A549 (cell line): Measurements from ENCODE around the gene C10orf88. TPM values are rescaled to one million over a fixed set of nuclear protein-coding genes. Genes with fewer than 3 reads are reported as not detected.
A peak's percentile ranks its signal among the peaks of the same experiment; 100 is the strongest.

Experiments used
- ATAC-seq, 2 experiments: fragments of 200-7000 bp in 1 of 2; fragments of >200 bp in 1 of 2; cut with Nextera tagmentation in 1 of 2; cut with Tn5 transposase in 1 of 2; 3 replicates each; pipeline versions ENCODE4 v1.8.0 to v1.9.1; 2018 to 2020; ENCODE audit warnings: mild to moderate bottlenecking in 1 of 2, moderate library complexity in 1 of 2
- CTCF ChIA-PET: fragments of 300-600 bp; sonication (Branson Sonifier 250); formaldehyde crosslinking; extraction: SDS; loops from one replicate; lab custom pipeline; 2021; ENCODE audit warnings: antibody characterized with exemption, inconsistent platforms; lab: Yijun Ruan, JAX
- POLR2A ChIA-PET: fragments of 350-600 bp; formaldehyde crosslinking; extraction: SDS; loops from one replicate; lab custom pipeline; 2021; ENCODE audit warnings: antibody characterized with exemption, inconsistent platforms; lab: Yijun Ruan, JAX
- DNase-seq, 2 experiments: peaks; one replicate each; pipeline versions ENCODE4 v3.0.0 to v3.0.0-alpha.2; 2011 to 2016; ENCODE audit warnings: low read depth in 1 of 2, low spot score in 1 of 2
- FAIRE-seq: peaks from 2 replicates; lab custom pipeline; 2011; peaks lifted over from hg19 to GRCh38; lab: Jason Lieb, UNC
- H3K27ac ChIP-seq, 2 experiments: fragments of >200 bp; sonication (Bioruptor Twin); formaldehyde crosslinking; 3 replicates each; pipeline ENCODE4 v1.5.1; 2016 to 2017
- H3K4me1 ChIP-seq: fragments of >200 bp; sonication (Bioruptor Twin); formaldehyde crosslinking; 3 replicates; pipeline ENCODE4 v1.6.1; 2016
- H3K4me2 ChIP-seq: fragments of >200 bp; sonication (Bioruptor Twin); formaldehyde crosslinking; 3 replicates; pipeline ENCODE4 v1.6.1; 2016
- H3K4me3 ChIP-seq: fragments of >200 bp; sonication (Bioruptor Twin); formaldehyde crosslinking; 3 replicates; pipeline ENCODE4 v1.5.1; 2016
- H3K9me3 ChIP-seq: fragments of >200 bp; sonication (Bioruptor Twin); formaldehyde crosslinking; 3 replicates; pipeline ENCODE4 v1.6.1; 2016
- BHLHE40 ChIP-seq: IDR thresholded peaks from 2 replicates; pipeline ENCODE4 v1.6.1; 2012; ENCODE audit warnings: low read depth, low read length, inconsistent platforms
- CBX2 ChIP-seq: fragments of 200-600 bp; sonication (generic); IDR thresholded peaks from 2 replicates; pipeline ENCODE4 v1.6.1; 2016; ENCODE audit warnings: low read depth, mild to moderate bottlenecking, borderline replicate concordance
- CEBPB ChIP-seq, 2 experiments: fragments of >200 bp in 1 of 2; sonication (Bioruptor Twin) in 1 of 2; formaldehyde crosslinking in 1 of 2; IDR thresholded peaks; 2 replicates each; pipeline ENCODE4 v1.6.1; 2012 to 2016
- CTCF ChIP-seq: fragments of >200 bp; sonication (Bioruptor Twin); formaldehyde crosslinking; IDR thresholded peaks from 3 replicates; pipeline ENCODE4 v1.5.1; 2016
- E2F6 ChIP-seq: IDR thresholded peaks from 2 replicates; pipeline ENCODE4 v1.6.1; 2012; ENCODE audit warnings: low read depth, borderline replicate concordance
- EHF ChIP-seq: fragments of 250-450 bp; sonication (Bioruptor Pico); IDR thresholded peaks from 2 replicates; pipeline ENCODE4 v1.5.0; 2020; ENCODE audit warnings: mild to moderate bottlenecking
- EHMT2 ChIP-seq: fragments of 200-600 bp; sonication (generic); IDR thresholded peaks from 2 replicates; pipeline ENCODE4 v1.6.1; 2016; ENCODE audit warnings: antibody characterized with exemption, low read depth, mild to moderate bottlenecking, moderate library complexity
- FOSL2 ChIP-seq, 2 experiments: fragments of 450-650 bp in 1 of 2; fragments of >200 bp in 1 of 2; sonication (Bioruptor Twin) in 1 of 2; formaldehyde crosslinking; IDR thresholded peaks; 2 replicates each; pipeline versions ENCODE4 v1.5.0 to v1.6.1; 2016 to 2020; ENCODE audit warnings: mild to moderate bottlenecking in 1 of 2, moderate library complexity in 1 of 2
- FOXS1 ChIP-seq: fragments of 250-450 bp; sonication (Bioruptor Pico); IDR thresholded peaks from 2 replicates; pipeline ENCODE4 v1.5.0; 2020; ENCODE audit warnings: mild to moderate bottlenecking, moderate library complexity
- HES2 ChIP-seq: fragments of >200 bp; sonication (Bioruptor Twin); formaldehyde crosslinking; IDR thresholded peaks from 2 replicates; pipeline ENCODE4 v1.6.1; 2016
- HEYL ChIP-seq: fragments of 250-450 bp; sonication (Bioruptor Pico); IDR thresholded peaks from 2 replicates; pipeline ENCODE4 v1.8.0; 2021; ENCODE audit warnings: mild to moderate bottlenecking, moderate library complexity
- KDM5A ChIP-seq: fragments of 200-600 bp; sonication (generic); IDR thresholded peaks from 2 replicates; pipeline ENCODE4 v1.6.1; 2016; ENCODE audit warnings: antibody characterized with exemption, mild to moderate bottlenecking
- MAX ChIP-seq: IDR thresholded peaks from 2 replicates; pipeline ENCODE4 v1.6.1; 2012
- MAZ ChIP-seq: fragments of 150-350 bp; IDR thresholded peaks from 2 replicates; pipeline ENCODE4 v1.6.1; 2014; ENCODE audit warnings: antibody characterized with exemption, low read depth, low read length, borderline replicate concordance
- MYC ChIP-seq: IDR thresholded peaks from 2 replicates; pipeline ENCODE4 v1.6.1; 2012; ENCODE audit warnings: mild to moderate bottlenecking, inconsistent platforms, low read length, improper control_type of control experiment, borderline replicate concordance
- NR3C1 ChIP-seq: fragments of >200 bp; sonication (Bioruptor Twin); formaldehyde crosslinking; IDR thresholded peaks from 3 replicates; pipeline ENCODE4 v1.6.1; 2017
- PHF8 ChIP-seq: fragments of 200-600 bp; sonication (generic); IDR thresholded peaks from 2 replicates; pipeline ENCODE4 v1.6.1; 2016; ENCODE audit warnings: low read depth, mild to moderate bottlenecking, antibody characterized with exemption, moderate library complexity, borderline replicate concordance
- POLR2A ChIP-seq: IDR thresholded peaks from 2 replicates; pipeline ENCODE4 v1.6.1; 2012; ENCODE audit warnings: mild to moderate bottlenecking, low read length
- POLR2AphosphoS2 ChIP-seq: conservative IDR thresholded peaks from 2 replicates; pipeline ENCODE4 v1.6.1; 2012; ENCODE audit warnings: low read length, improper control_type of control experiment, inconsistent platforms
- RAD21 ChIP-seq, 2 experiments: fragments of >200 bp in 1 of 2; sonication (Bioruptor Twin) in 1 of 2; formaldehyde crosslinking in 1 of 2; IDR thresholded peaks in 1 of 2; conservative IDR thresholded peaks in 1 of 2; 2 replicates in 1 of 2; 3 replicates in 1 of 2; pipeline ENCODE4 v1.6.1; 2012 to 2018; ENCODE audit warnings: inconsistent platforms in 1 of 2
- RCOR1 ChIP-seq: fragments of 150-350 bp; IDR thresholded peaks from 2 replicates; pipeline ENCODE4 v1.6.1; 2014; ENCODE audit warnings: antibody characterized with exemption, low read length, low read depth
- RFX5 ChIP-seq: fragments of 450-650 bp; IDR thresholded peaks from 2 replicates; pipeline ENCODE4 v1.7.1; 2014; ENCODE audit warnings: antibody characterized with exemption, mild to moderate bottlenecking, moderate library complexity
- SMC3 ChIP-seq: fragments of >200 bp; sonication (Bioruptor Twin); formaldehyde crosslinking; IDR thresholded peaks from 3 replicates; pipeline ENCODE4 v1.6.1; 2018; ENCODE audit warnings: inconsistent platforms
- TP53 ChIP-seq: fragments of 250-450 bp; sonication (Bioruptor Pico); IDR thresholded peaks from 2 replicates; pipeline ENCODE4 v1.5.0; 2021; ENCODE audit warnings: mild to moderate bottlenecking, moderate library complexity
- ZC3H11A ChIP-seq: fragments of 450-650 bp; IDR thresholded peaks from 2 replicates; pipeline ENCODE4 v1.6.1; 2014; ENCODE audit warnings: antibody characterized with exemption, mild to moderate bottlenecking
- ZNF302 ChIP-seq: fragments of 250-450 bp; sonication (Bioruptor Pico); IDR thresholded peaks from 2 replicates; pipeline ENCODE4 v1.9.0; 2021; ENCODE audit warnings: inconsistent platforms, mild to moderate bottlenecking, moderate library complexity
- WGBS: methylation state at CpG from one replicate; pipeline ENCODE4 v1.1.6; 2017; ENCODE audit errors: missing lambda C conversion rate; 5-methylcytosine and 5-hydroxymethylcytosine counted together
- polyA plus RNA-seq, 4 experiments: library from polyadenylated mRNA; depleted of rRNA in 3 of 4; stranded (reverse); fragments of >200 nt; fragmentation: RNase III in 1 of 4; extraction: RNeasy Plus Mini Kit Qiagen cat#74134 plus additional on column Dnase treatment in 1 of 4; gene quantifications; 2 replicates in 3 of 4; 3 replicates in 1 of 4; pipeline ENCODE4 v1.2.3, GENCODE V29; 2011 to 2017
- TF ChIP-seq, protein P1 (sequence below): fragments of 250-450 bp; sonication (Bioruptor Pico); IDR thresholded peaks from 2 replicates; pipeline ENCODE4 v1.5.0; 2020; ENCODE audit warnings: low read depth, mild to moderate bottlenecking, moderate library complexity
- TF ChIP-seq, protein P2 (sequence below): fragments of >200 bp; sonication (Bioruptor Twin); formaldehyde crosslinking; IDR thresholded peaks from 3 replicates; pipeline ENCODE4 v1.6.1; 2016

C10orf88 gene
- polyA plus RNA-seq, 2 of the 4 experiments (the other 2 are of a cell fraction) = 11.0 to 11.9 TPM

GRCh38 chr10:122981066-122981464, 27.0 kb upstream of the C10orf88 start:
- ChIA-PET CTCF (interaction anchor here (0.6 to 3.0 kb wide), 14 partner anchors 8 to 153 kb away, joined by 3 to 21 read pairs (median 6); partner anchors contain the start of gene FAM24A), POLR2A (interaction anchor here (0.6 to 2.0 kb wide), 10 partner anchors 9 to 29 kb away, joined by 3 to 27 read pairs (median 4); partner anchors contain the start of genes ACADSB, C10orf88 and IKZF5)
- Histone ChIP-seq H3K4me1 (0 out of 3 replicates have a peak, but pooled peaks cover 4% of the 10 kb centered on the region), H3K4me2 (peak overlapping the region; percentile 83), H3K9me3 (no peaks in the 10 kb centered on the region), H3K27ac (peak overlapping the region; percentile 88 to 98), H3K4me3 (peak overlapping the region; percentile 48)
- FAIRE-seq = no peak
- WGBS = 13% methylated on average over 4 of the region's 4 CpGs
- peak; percentile 81 to 83 for ATAC-seq
- no peak for TF ChIP-seq NR3C1
- TF ChIP-seq RAD21 (conservative IDR thresholded peaks at IDR 0.05 in 1 of 2, IDR thresholded peaks at IDR 0.05 in 1 of 2) = peak in 1 of 2 experiments; percentile 15; a peak in 1 of 5 replicates
- peak; percentile 33; the same call in 2 of the 3 replicates for TF ChIP-seq CTCF
- peak; percentile 57 to 67 for DNase-seq

- Histone ChIP-seq H3K4me1 (0 out of 3 replicates have a peak, but pooled peaks cover 4% of the 10 kb centered on the region), H3K4me2 (peak within 1 kb of the TSS; percentile 83), H3K4me3 (peak within 1 kb of the TSS; percentile 48), H3K27ac (peak within 1 kb of the TSS; percentile 88 to 98), H3K9me3 (no peaks in the 10 kb centered on the region)
- ChIA-PET CTCF (interaction anchor here (0.6 to 3.0 kb wide), 17 partner anchors 9 to 159 kb away, joined by 3 to 21 read pairs (median 5); partner anchors contain the start of gene FAM24A), POLR2A (interaction anchor here (0.6 to 2.0 kb wide), 14 partner anchors 10 to 1745 kb away, joined by 3 to 27 read pairs (median 3); partner anchors contain the start of genes ACADSB, C10orf88 and IKZF5)
- FAIRE-seq = no peak
- WGBS = under 1% methylated on average over 29 of the region's 73 CpGs
- peak; percentile 91 to 94 for DNase-seq
- ATAC-seq = peak; percentile 96 to 98
- TF ChIP-seq CEBPB (IDR thresholded peaks at IDR 0.05) = 0 out of 4 replicates have a peak, but pooled peaks of 1 of the 2 experiments have one; percentile 13
- peak; percentile 47; the same call in 1 of the 2 replicates for TF ChIP-seq KDM5A
- no peak for TF ChIP-seq ZC3H11A
- TF ChIP-seq TP53 (CRISPR knock-in tag) = no peak
- TF ChIP-seq PHF8 = peak; percentile 96
- no peak for TF ChIP-seq FOSL2 (IDR thresholded peaks at IDR 0.05)
- TF ChIP-seq FOSL2 (CRISPR knock-in tag; IDR thresholded peaks at IDR 0.05) = peak; percentile 85
- TF ChIP-seq RAD21 (conservative IDR thresholded peaks at IDR 0.05 in 1 of 2, IDR thresholded peaks at IDR 0.05 in 1 of 2) = peak in 1 of 2 experiments; percentile 14; a peak in 2 of 5 replicates
- no peak for TF ChIP-seq ZNF302 (CRISPR knock-in tag)
- no peak for TF ChIP-seq RCOR1
- no peak for TF ChIP-seq HEYL (CRISPR knock-in tag)
- peak; percentile 42; the same call in 1 of the 2 replicates for TF ChIP-seq MYC
- peak; percentile 92 for TF ChIP-seq MAX
- no peak for TF ChIP-seq CBX2
- 0 out of 2 replicates have a peak, but pooled peaks have one; percentile 46 for TF ChIP-seq RFX5
- TF ChIP-seq, protein P1, sequence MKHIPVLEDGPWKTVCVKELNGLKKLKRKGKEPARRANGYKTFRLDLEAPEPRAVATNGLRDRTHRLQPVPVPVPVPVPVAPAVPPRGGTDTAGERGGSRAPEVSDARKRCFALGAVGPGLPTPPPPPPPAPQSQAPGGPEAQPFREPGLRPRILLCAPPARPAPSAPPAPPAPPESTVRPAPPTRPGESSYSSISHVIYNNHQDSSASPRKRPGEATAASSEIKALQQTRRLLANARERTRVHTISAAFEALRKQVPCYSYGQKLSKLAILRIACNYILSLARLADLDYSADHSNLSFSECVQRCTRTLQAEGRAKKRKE = no peak
- TF ChIP-seq HES2 = no peak
- peak; percentile 85 for TF ChIP-seq E2F6
- TF ChIP-seq POLR2A = peak; percentile 62
- TF ChIP-seq EHF (CRISPR knock-in tag) = no peak
- no peak for TF ChIP-seq EHMT2
- TF ChIP-seq, protein P2, sequence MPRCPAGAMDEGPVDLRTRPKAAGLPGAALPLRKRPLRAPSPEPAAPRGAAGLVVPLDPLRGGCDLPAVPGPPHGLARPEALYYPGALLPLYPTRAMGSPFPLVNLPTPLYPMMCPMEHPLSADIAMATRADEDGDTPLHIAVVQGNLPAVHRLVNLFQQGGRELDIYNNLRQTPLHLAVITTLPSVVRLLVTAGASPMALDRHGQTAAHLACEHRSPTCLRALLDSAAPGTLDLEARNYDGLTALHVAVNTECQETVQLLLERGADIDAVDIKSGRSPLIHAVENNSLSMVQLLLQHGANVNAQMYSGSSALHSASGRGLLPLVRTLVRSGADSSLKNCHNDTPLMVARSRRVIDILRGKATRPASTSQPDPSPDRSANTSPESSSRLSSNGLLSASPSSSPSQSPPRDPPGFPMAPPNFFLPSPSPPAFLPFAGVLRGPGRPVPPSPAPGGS = peak; percentile 53; the same call in 2 of the 3 replicates
- no peak for TF ChIP-seq FOXS1 (CRISPR knock-in tag)
- TF ChIP-seq SMC3 = peak; percentile 35; the same call in 1 of the 3 replicates
- no peak for TF ChIP-seq BHLHE40
- no peak for TF ChIP-seq POLR2AphosphoS2
- TF ChIP-seq MAZ = no peak
Observed at GRCh38 chr10:122980209-122981065, 26.4 kb upstream of the C10orf88 start, which contains the start of gene PSTK. Gene PSTK, plus strand, starts transcription at chr10:122980401. Its CDS starts 79 bp downstream, at chr10:122980480.
